Measurements from ENCODE around the gene ZNF19. TPM values are rescaled to one million over a fixed set of nuclear protein-coding genes. Genes with fewer than 3 reads are reported as not detected.

Gene ZNF19
- total and polyA plus RNA-seq, 4 donors = 1.9 to 16.1 (median 8.8) TPM

DNA sequence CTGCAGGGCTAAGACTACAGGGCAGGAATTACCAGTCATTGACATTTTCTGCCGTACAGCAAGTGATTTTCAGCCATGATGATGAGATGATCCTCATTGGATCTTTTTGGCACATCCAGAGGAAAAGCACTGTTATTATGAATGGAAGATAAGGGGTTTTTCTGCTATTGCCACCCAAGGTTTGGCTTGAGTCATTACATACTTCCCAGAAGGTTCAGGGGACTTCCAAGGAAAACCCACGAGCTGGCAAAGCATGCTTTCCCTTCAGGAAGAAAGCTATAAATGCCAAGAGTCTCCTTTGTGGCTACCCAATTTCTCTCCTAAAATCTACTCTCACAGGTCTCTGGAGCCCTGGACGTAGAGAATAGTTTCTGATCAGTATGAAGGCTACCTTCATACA is 43.2 kb upstream of the ZNF19 start:
- WGBS, 2 donors = 67 to 83% methylated on average over 3 of the region's 3 CpGs

DNA sequence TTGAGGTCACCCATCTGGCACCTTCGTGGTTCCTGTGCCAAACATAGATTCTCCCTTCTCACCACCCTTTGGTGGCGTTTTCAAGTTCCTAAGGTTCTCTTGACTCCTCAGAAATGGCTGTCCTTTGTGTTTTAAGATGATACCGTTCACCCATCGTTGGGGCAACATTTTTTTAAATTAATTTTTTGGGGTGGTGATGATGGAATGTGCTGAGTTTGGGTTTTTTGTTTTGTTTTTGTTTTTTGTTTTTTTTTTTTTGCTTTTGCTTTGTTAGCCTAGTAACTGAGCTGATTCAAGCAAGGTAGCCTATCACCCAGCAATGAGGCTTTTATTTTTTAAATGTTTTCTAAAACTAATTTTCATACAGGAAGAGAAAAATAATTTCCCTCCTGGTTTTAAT is 39.7 kb upstream of the ZNF19 start:
- DNase-seq = no peak
- H3K36me3 ChIP-seq (ENCODE audit: control insufficient read depth in 4 of 4, insufficient read depth in 4 of 4, low read length in 4 of 4) = no peaks in the 10 kb centered on the region
- TF ChIP-seq, protein P1, sequence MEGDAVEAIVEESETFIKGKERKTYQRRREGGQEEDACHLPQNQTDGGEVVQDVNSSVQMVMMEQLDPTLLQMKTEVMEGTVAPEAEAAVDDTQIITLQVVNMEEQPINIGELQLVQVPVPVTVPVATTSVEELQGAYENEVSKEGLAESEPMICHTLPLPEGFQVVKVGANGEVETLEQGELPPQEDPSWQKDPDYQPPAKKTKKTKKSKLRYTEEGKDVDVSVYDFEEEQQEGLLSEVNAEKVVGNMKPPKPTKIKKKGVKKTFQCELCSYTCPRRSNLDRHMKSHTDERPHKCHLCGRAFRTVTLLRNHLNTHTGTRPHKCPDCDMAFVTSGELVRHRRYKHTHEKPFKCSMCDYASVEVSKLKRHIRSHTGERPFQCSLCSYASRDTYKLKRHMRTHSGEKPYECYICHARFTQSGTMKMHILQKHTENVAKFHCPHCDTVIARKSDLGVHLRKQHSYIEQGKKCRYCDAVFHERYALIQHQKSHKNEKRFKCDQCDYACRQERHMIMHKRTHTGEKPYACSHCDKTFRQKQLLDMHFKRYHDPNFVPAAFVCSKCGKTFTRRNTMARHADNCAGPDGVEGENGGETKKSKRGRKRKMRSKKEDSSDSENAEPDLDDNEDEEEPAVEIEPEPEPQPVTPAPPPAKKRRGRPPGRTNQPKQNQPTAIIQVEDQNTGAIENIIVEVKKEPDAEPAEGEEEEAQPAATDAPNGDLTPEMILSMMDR (IDR thresholded peaks at IDR 0.05; ENCODE audit: control extremely low read depth, extremely low read depth) = no peak
- no peaks in the 10 kb centered on the region for H3K9me3 ChIP-seq (ENCODE audit: control insufficient read depth in 4 of 4, insufficient read depth in 3 of 4, low read length in 3 of 4)
- peaks cover 0 to 1% (median 0%) of the 10 kb centered on the region in 5 donors for H3K4me1 ChIP-seq (ENCODE audit: control insufficient read depth in 5 of 5, insufficient read depth in 5 of 5, low read length in 5 of 5)
- H3K27ac ChIP-seq (ENCODE audit: low read depth in 1 of 2, low read length in 1 of 2) = no peak overlapping the region
- peaks cover 0 to 14% (median 6%) of the 10 kb centered on the region in 3 donors for H3K27me3 ChIP-seq (ENCODE audit: control insufficient read depth in 3 of 3, insufficient read depth in 3 of 3, low read length in 2 of 3)
- ATAC-seq (ENCODE audit: insufficient read depth, low FRiP score) = no peak
- 80 to 82% methylated on average over 4 of the region's 4 CpGs for WGBS, 2 donors
- H3K4me3 ChIP-seq = no peak overlapping the region
- no peak overlapping the region for H3K9ac ChIP-seq (ENCODE audit: insufficient read depth in 1 of 2, low read length in 2 of 2)

More for the DNA sequence above, 43.2 kb upstream of the ZNF19 start:
- Histone ChIP-seq H3K36me3 (ENCODE audit: control insufficient read depth in 4 of 4, insufficient read depth in 4 of 4, low read length in 4 of 4) (no peaks in the 10 kb centered on the region), H3K27ac (ENCODE audit: low read depth in 1 of 2, low read length in 1 of 2) (no peak overlapping the region), H3K9me3 (ENCODE audit: control insufficient read depth in 4 of 4, insufficient read depth in 3 of 4, low read length in 3 of 4) (no peaks in the 10 kb centered on the region), H3K9ac (ENCODE audit: insufficient read depth in 1 of 2, low read length in 2 of 2) (no peak overlapping the region), H3K4me1 (ENCODE audit: control insufficient read depth in 5 of 5, insufficient read depth in 5 of 5, low read length in 5 of 5) (no peaks in the 10 kb centered on the region), H3K4me3 (no peak overlapping the region), H3K27me3 (ENCODE audit: control insufficient read depth in 3 of 3, insufficient read depth in 3 of 3, low read length in 2 of 3) (no peaks in the 10 kb centered on the region)
- TF ChIP-seq, protein P1 (IDR thresholded peaks at IDR 0.05; ENCODE audit: control extremely low read depth, extremely low read depth) = no peak
- no peak for DNase-seq
- no peak for ATAC-seq (ENCODE audit: insufficient read depth, low FRiP score)

DNA sequence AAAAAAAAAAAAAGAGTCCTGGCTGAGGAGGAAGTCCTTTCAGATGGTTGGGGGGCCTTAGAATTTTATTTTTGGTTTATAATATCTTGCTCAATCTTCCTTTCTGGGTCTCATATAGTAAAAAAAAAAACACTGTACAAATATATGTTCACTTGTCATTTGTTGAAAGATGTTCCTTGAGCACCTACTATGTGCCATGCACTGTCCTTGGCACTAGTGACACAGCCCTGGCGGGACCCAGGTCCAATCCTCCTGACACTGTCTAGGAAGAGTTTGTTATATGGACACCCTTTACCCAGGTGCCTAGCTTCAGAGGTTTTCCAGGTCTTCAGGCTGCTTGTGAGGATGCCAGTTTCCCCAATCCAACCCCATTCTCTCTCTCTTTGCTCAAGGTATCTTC is 39.1 kb upstream of the ZNF19 start:
- DNase-seq = no peak
- Histone ChIP-seq H3K27ac (ENCODE audit: low read depth in 1 of 2, low read length in 1 of 2) (no peak overlapping the region), H3K4me3 (no peak overlapping the region), H3K4me1 (ENCODE audit: control insufficient read depth in 5 of 5, insufficient read depth in 5 of 5, low read length in 5 of 5) (peaks cover 0 to 1% (median 0%) of the 10 kb centered on the region in 5 donors), H3K9ac (ENCODE audit: insufficient read depth in 1 of 2, low read length in 2 of 2) (no peak overlapping the region), H3K27me3 (ENCODE audit: control insufficient read depth in 3 of 3, insufficient read depth in 3 of 3, low read length in 2 of 3) (peaks cover 0 to 14% (median 6%) of the 10 kb centered on the region in 3 donors), H3K36me3 (ENCODE audit: control insufficient read depth in 4 of 4, insufficient read depth in 4 of 4, low read length in 4 of 4) (no peaks in the 10 kb centered on the region), H3K9me3 (ENCODE audit: control insufficient read depth in 4 of 4, insufficient read depth in 3 of 4, low read length in 3 of 4) (no peaks in the 10 kb centered on the region)
- 93 to 98% methylated on average over 1 of the region's 1 CpG for WGBS, 2 donors
- no peak for ATAC-seq (ENCODE audit: insufficient read depth, low FRiP score)
- TF ChIP-seq, protein P1 (IDR thresholded peaks at IDR 0.05; ENCODE audit: control extremely low read depth, extremely low read depth) = no peak

DNA sequence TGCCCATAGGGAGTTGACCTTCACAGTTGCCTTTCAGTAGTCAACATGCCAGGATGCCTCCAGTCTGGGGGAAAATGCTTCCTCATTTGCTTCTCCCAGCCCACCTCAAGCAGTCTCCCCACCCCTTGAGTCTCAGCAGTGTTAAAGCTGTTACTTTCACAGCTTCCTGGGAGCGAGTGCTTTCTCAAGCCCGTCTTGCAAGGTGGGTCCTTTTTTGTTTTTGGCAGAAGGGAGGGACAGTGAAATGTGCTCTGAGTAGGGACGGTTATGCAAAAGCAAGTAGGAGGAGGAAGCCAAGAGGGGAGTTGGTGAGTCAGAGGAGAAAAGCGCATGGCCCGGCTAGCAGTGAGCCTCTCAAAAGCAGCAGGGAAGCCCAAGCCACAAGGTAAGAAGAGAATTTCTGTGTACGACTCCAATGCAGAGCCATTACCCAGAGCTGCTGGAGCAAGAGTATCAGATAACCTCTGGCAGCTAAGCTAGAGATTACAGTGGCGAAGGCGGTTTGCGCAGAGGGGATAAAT is 37.0 kb upstream of the ZNF19 start, which contains the start of gene CHST4:
Gene CHST4, plus strand, starts transcription at position 316 of the 521 bp plus-strand sequence. CDS start 10,252 bp downstream, outside the sequence.
- WGBS, 2 donors = 16 to 35% methylated on average over 9 of the region's 9 CpGs
- H3K36me3 ChIP-seq (ENCODE audit: control insufficient read depth in 4 of 4, insufficient read depth in 4 of 4, low read length in 4 of 4) = no peaks in the 10 kb centered on the region
- TF ChIP-seq, protein P1 (IDR thresholded peaks at IDR 0.05; ENCODE audit: control extremely low read depth, extremely low read depth) = no peak
- H3K9me3 ChIP-seq (ENCODE audit: control insufficient read depth in 4 of 4, insufficient read depth in 3 of 4, low read length in 3 of 4) = no peaks in the 10 kb centered on the region
- DNase-seq (peak in 2 of 3 donors; percentile 2 to 6), ATAC-seq (ENCODE audit: insufficient read depth, low FRiP score) (peak; percentile 71)
- no peak within 1 kb of the TSS for H3K4me3 ChIP-seq
- peak within 1 kb of the TSS in 1 of 2 donors; percentile 4 for H3K27ac ChIP-seq (ENCODE audit: low read depth in 1 of 2, low read length in 1 of 2)
- H3K4me1 ChIP-seq (ENCODE audit: control insufficient read depth in 5 of 5, insufficient read depth in 5 of 5, low read length in 5 of 5) = peaks cover 0 to 1% (median 0%) of the 10 kb centered on the region in 5 donors
- H3K27me3 ChIP-seq (ENCODE audit: control insufficient read depth in 3 of 3, insufficient read depth in 3 of 3, low read length in 2 of 3) = peaks cover 0 to 14% (median 6%) of the 10 kb centered on the region in 3 donors
- H3K9ac ChIP-seq (ENCODE audit: insufficient read depth in 1 of 2, low read length in 2 of 2) = no peak within 1 kb of the TSS
